ENCODE measurements around the gene AKIRIN2. TPM values are rescaled to one million over a fixed set of nuclear protein-coding genes. Genes with fewer than 3 reads are reported as not detected.
"Not testable (repeated sequence)": the region's sequence is repeated elsewhere in the genome, so short reads cannot be mapped to it uniquely, and the experiment has no call there.

The AKIRIN2 gene
- total and polyA plus RNA-seq, 12 donors, result 14.8 to 56.0 (median 43.1) TPM

DNA sequence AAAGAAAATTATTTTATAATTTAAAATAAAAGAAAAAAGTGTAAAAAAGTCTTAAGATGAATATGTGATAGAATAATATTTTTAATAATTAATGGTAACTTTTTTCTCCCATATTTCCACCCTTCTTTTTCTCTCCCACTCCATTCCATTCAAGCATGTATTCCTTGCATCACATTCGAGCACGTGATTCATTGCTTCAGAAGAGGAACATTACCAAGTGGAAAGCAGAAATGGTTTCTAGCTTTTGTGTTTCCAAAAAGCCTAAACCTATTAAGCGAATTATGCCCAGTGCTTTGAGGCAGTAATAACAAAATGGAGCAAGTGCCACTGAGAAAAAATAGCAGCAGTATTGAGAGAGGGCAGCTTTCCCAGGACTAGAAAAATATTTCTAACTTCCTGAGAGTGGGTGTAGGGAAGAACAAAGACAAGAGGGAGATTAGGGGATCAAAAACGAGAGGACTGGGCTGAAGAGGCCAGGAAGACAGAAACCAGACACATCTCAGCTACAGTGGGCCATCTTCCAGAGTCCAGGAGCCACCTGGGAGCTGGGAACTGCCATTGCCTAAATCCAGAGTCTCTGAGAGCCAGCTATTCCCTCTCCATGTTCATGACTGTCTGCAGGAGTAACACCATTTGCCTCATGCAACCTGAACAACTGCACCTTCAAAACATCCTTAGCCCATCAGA, 15.0 kb upstream of the AKIRIN2 start:
- peak overlapping the region in 7 of 10 donors; percentile 8 to 80 (median 49) for H3K27ac ChIP-seq
- no peaks in the 10 kb centered on the region for H3K9me3 ChIP-seq
- H3K36me3 ChIP-seq, result no peaks in the 10 kb centered on the region
- TF ChIP-seq, protein P1, sequence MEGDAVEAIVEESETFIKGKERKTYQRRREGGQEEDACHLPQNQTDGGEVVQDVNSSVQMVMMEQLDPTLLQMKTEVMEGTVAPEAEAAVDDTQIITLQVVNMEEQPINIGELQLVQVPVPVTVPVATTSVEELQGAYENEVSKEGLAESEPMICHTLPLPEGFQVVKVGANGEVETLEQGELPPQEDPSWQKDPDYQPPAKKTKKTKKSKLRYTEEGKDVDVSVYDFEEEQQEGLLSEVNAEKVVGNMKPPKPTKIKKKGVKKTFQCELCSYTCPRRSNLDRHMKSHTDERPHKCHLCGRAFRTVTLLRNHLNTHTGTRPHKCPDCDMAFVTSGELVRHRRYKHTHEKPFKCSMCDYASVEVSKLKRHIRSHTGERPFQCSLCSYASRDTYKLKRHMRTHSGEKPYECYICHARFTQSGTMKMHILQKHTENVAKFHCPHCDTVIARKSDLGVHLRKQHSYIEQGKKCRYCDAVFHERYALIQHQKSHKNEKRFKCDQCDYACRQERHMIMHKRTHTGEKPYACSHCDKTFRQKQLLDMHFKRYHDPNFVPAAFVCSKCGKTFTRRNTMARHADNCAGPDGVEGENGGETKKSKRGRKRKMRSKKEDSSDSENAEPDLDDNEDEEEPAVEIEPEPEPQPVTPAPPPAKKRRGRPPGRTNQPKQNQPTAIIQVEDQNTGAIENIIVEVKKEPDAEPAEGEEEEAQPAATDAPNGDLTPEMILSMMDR (IDR thresholded peaks at IDR 0.05), result no peak
- intact Hi-C loops (cut with DNase I), result no loop called here
- ATAC-seq (peak in 6 of 8 donors; percentile 22 to 67 (median 48)), DNase-seq (peak in 1 of 2 donors; percentile 16)
- peaks cover 0 to 45% (median 0%) of the 10 kb centered on the region in 9 donors for H3K4me1 ChIP-seq
- H3K27me3 ChIP-seq, result no peaks in the 10 kb centered on the region
- no peak overlapping the region for H3K4me3 ChIP-seq
- WGBS, 2 donors, result 51 to 61% methylated on average over 4 of the region's 4 CpGs

DNA sequence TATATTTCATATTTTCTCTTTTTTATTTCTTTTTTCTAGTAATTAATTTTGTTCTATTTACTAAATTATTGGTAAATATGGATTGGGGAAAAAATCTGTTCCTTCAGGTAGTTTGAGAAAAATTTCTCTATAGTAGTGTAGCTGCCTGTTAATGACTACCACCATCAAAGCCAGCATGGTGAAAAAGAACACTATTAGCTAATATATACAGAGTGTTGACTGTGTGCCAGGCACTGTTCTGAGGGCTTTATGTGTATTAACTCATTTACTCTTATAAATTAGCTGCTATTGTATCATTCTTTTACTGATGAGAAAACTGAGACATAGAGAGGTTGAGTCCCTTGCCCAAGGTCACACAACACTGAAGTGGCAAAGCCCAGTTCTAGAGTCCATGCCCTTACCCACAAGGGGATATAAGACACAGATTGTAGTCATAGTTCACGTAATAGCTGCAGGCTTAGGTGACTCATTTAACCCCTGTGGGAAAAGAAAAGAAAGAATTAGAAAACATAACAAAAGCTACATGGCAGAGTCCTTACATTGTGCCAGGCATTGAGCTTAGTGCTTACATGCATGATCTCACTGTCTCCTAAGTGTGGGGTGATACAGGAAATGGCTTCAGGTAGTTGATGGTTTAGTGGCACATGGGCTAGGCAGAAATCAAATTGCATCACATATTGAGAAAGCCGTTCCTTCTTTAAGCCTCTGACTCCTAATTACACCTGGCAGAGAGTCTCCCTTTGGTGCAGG, 12.2 kb upstream of the AKIRIN2 start:
- no peaks in the 10 kb centered on the region for H3K36me3 ChIP-seq
- no peaks in the 10 kb centered on the region for H3K27me3 ChIP-seq
- H3K4me3 ChIP-seq, result no peak overlapping the region
- no peak for DNase-seq
- 77 to 89% methylated on average over 2 of the region's 2 CpGs for WGBS, 2 donors
- intact Hi-C loops (cut with DNase I), result no loop called here
- no peak overlapping the region for H3K27ac ChIP-seq
- ATAC-seq, result no peak
- TF ChIP-seq, protein P1 (IDR thresholded peaks at IDR 0.05), result no peak
- peaks cover 0 to 37% (median 0%) of the 10 kb centered on the region in 9 donors for H3K4me1 ChIP-seq
- H3K9me3 ChIP-seq, result no peaks in the 10 kb centered on the region

DNA sequence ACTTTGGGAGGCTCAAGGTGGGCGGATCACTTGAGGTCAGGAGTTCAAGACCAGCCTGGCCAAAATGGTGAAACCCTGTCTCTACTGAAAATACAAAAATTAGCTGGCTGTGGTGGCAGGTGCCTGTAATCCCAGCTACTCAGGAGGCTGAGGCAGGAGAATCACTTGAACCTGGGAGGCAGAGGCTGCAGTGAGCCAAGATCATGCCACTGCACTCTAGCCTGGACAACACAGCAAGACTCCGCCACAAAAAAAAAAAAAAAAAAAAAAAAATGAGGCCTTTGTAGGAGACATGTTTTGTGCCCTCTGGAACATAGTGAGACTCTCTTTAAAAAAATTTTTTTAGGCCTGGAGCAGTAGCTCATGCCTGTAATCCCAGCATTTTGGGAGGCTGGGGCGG, 10.7 kb upstream of the AKIRIN2 start:
- H3K9me3 ChIP-seq; H3K27ac ChIP-seq; ATAC-seq; intact Hi-C loops (cut with DNase I); H3K36me3 ChIP-seq; H3K4me3 ChIP-seq; DNase-seq; H3K27me3 ChIP-seq: not testable (repeated sequence)
- peaks cover 0 to 22% (median 0%) of the 10 kb centered on the region in 9 donors for H3K4me1 ChIP-seq
- 94 to 95% methylated on average over 3 of the region's 3 CpGs for WGBS, 2 donors

DNA sequence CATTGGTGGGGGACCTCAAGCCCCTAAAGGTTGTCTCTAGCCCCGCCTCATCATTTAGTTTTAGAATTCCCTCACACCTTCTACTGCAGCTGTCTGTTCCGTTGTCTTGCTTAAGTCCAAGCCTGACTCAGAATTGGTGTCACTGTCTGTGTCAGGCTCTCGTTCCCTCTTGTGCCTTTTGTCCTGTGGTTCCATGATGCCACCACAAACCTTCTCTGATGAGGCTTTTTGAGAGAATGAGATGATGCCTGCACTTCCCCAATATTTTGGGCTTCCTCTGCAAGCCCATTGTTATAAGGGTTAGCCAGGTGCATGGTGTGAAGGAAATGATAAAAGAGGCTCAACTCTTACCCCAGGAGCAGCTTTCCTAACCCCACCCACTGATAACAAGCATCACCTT, 8.1 kb upstream of the AKIRIN2 start:
- H3K27me3 ChIP-seq, result no peaks in the 10 kb centered on the region
- H3K36me3 ChIP-seq, result no peaks in the 10 kb centered on the region
- intact Hi-C loops (cut with DNase I), result no loop called here
- ATAC-seq, result no peak
- H3K9me3 ChIP-seq, result no peaks in the 10 kb centered on the region
- TF ChIP-seq, protein P1 (IDR thresholded peaks at IDR 0.05), result no peak
- peaks cover 0 to 18% (median 0%) of the 10 kb centered on the region in 9 donors for H3K4me1 ChIP-seq
- no peak overlapping the region for H3K27ac ChIP-seq
- no peak for DNase-seq
- WGBS, 2 donors, result 80 to 82% methylated on average over 3 of the region's 3 CpGs
- H3K4me3 ChIP-seq, result no peak overlapping the region

- not testable (repeated sequence) for H3K9me3 ChIP-seq, H3K36me3 ChIP-seq, H3K4me1 ChIP-seq, DNase-seq, ATAC-seq, H3K27me3 ChIP-seq, H3K27ac ChIP-seq, H3K4me3 ChIP-seq
- WGBS, 2 donors, result 83 to 91% methylated on average over 6 of the region's 7 CpGs
- intact Hi-C loops (cut with DNase I), result loop anchor here in 3 of 10 donors (10.0 kb wide), 2 partner anchors 114 to 124 kb away; partner anchors contain the start of genes ORC3 (in 2 of the 3) and RARS2 (in 1 of the 3)
Measured at GRCh38 chr6:87708581-87709427, 6.8 kb upstream of the AKIRIN2 start.
